Panc1 (cell line): Measurements from ENCODE around the gene MTFP1. TPM values are rescaled to one million over a fixed set of nuclear protein-coding genes. Genes with fewer than 3 reads are reported as not detected.

ENCODE experiments used
- ATAC-seq: fragments of 200-7000 bp; cut with Tn5 transposase; 2 replicates; pipeline ENCODE4 v1.9.1; 2020; ENCODE audit warnings: mild to moderate bottlenecking, moderate library complexity
- BruUV-seq: library from RNA; stranded (reverse); fragments of 400-500 nt; replicated peaks from 2 replicates; lab custom pipeline; 2021; lab: Mats Ljungman, UMichigan
- CTCF ChIA-PET: fragments of 300-600 bp; sonication (Branson Sonifier 250); formaldehyde crosslinking; loops from one replicate; lab custom pipeline; 2022; ENCODE audit warnings: antibody characterized with exemption; lab: Charles Lee
- POLR2A ChIA-PET: fragments of 300-600 bp; sonication (Branson Sonifier 250); formaldehyde crosslinking; loops from one replicate; lab custom pipeline; 2022; ENCODE audit warnings: antibody characterized with exemption; lab: Charles Lee
- DNase-seq: peaks from one replicate; pipeline ENCODE4 v3.0.0-alpha.2; 2010; ENCODE audit warnings: low read depth, low spot score
- H3K27ac ChIP-seq: 2 replicates; pipeline ENCODE4 v1.5.1; 2011; ENCODE audit warnings: mild to moderate bottlenecking, low read length, inconsistent platforms
- H3K27me3 ChIP-seq: fragments of 200-500 bp; sonication (Bioruptor generic); 2 replicates; pipeline ENCODE4 v1.6.0; 2014; ENCODE audit warnings: low read length, inconsistent platforms; ENCODE audit not compliant: control insufficient read depth, insufficient read depth
- H3K36me3 ChIP-seq: fragments of 200-500 bp; sonication (Bioruptor generic); 2 replicates; pipeline ENCODE4 v1.5.1; 2014; ENCODE audit warnings: inconsistent platforms, mild to moderate bottlenecking, low read length, moderate library complexity; ENCODE audit not compliant: control insufficient read depth, insufficient read depth
- H3K4me1 ChIP-seq: 2 replicates; pipeline ENCODE4 v1.5.1; 2011; ENCODE audit warnings: inconsistent platforms, mild to moderate bottlenecking, low read length, moderate library complexity; ENCODE audit not compliant: control insufficient read depth, insufficient read depth
- H3K4me3 ChIP-seq, 2 experiments: 2 replicates each; pipeline ENCODE4 v1.5.1; 2011 to 2012; ENCODE audit warnings: low read depth in 2 of 2, low read length in 2 of 2, mild to moderate bottlenecking in 2 of 2, inconsistent platforms in 1 of 2, moderate library complexity in 1 of 2
- H3K9me3 ChIP-seq: fragments of 200-500 bp; sonication (Bioruptor generic); 2 replicates; pipeline ENCODE4 v1.5.1; 2014; ENCODE audit warnings: low read depth, mild to moderate bottlenecking, inconsistent platforms, low read length, moderate library complexity; ENCODE audit not compliant: control insufficient read depth, insufficient read depth
- POLR2AphosphoS5 ChIP-seq: IDR thresholded peaks from 2 replicates; pipeline ENCODE4 v1.6.1; 2012; ENCODE audit warnings: mild to moderate bottlenecking, low read depth, low read length, moderate library complexity
- SIN3A ChIP-seq: IDR thresholded peaks from 2 replicates; pipeline ENCODE4 v1.6.1; 2012; ENCODE audit warnings: low read depth, mild to moderate bottlenecking, low read length, moderate library complexity, borderline replicate concordance; ENCODE audit not compliant: insufficient read depth
- TCF7L2 ChIP-seq: IDR thresholded peaks from 2 replicates; pipeline ENCODE4 v1.6.1; 2011; ENCODE audit warnings: mild to moderate bottlenecking, low read depth, low read length, inconsistent platforms
- in situ Hi-C: cut with HindIII; loops from 2 replicates; pipeline ENCODE4 v1.10.0; 2016; ENCODE audit warnings: low sequenced_read_pairs, low pct_unique_long_range_greater_than_20kb
- intact Hi-C: fragments of 100-400 bp; cut with micrococcal nuclease; formaldehyde crosslinking; loops from one replicate; pipeline ENCODE4 v1.10.0; 2022; ENCODE audit not compliant: unreplicated experiment
- total RNA-seq: library from RNA; stranded (reverse); gene quantifications from one replicate; pipeline ENCODE4 v1.2.1, GENCODE V29; 2021; ENCODE audit not compliant: unreplicated experiment
- TF ChIP-seq, protein P1 (sequence below), 2 experiments: IDR thresholded peaks; 2 replicates each; pipeline ENCODE4 v1.6.1; 2011 to 2012; ENCODE audit warnings: low read depth in 2 of 2, control low read depth in 1 of 2, low read length in 1 of 2, mild to moderate bottlenecking in 1 of 2, moderate library complexity in 1 of 2; ENCODE audit not compliant: insufficient read depth in 1 of 2
- TF ChIP-seq, protein P2 (sequence below): fragments of 450-650 bp; IDR thresholded peaks from 2 replicates; pipeline ENCODE4 v1.5.1; 2017; ENCODE audit warnings: mild to moderate bottlenecking

MTFP1 gene
- total RNA-seq, 1 experiment from 2014 or later: 21.5 TPM

GRCh38 chr22:30472994-30473720 is 47.6 kb downstream of the MTFP1 start:
- CTCF ChIA-PET: no interaction called here
- TF ChIP-seq POLR2AphosphoS5: no peak
- TF ChIP-seq, protein P1, sequence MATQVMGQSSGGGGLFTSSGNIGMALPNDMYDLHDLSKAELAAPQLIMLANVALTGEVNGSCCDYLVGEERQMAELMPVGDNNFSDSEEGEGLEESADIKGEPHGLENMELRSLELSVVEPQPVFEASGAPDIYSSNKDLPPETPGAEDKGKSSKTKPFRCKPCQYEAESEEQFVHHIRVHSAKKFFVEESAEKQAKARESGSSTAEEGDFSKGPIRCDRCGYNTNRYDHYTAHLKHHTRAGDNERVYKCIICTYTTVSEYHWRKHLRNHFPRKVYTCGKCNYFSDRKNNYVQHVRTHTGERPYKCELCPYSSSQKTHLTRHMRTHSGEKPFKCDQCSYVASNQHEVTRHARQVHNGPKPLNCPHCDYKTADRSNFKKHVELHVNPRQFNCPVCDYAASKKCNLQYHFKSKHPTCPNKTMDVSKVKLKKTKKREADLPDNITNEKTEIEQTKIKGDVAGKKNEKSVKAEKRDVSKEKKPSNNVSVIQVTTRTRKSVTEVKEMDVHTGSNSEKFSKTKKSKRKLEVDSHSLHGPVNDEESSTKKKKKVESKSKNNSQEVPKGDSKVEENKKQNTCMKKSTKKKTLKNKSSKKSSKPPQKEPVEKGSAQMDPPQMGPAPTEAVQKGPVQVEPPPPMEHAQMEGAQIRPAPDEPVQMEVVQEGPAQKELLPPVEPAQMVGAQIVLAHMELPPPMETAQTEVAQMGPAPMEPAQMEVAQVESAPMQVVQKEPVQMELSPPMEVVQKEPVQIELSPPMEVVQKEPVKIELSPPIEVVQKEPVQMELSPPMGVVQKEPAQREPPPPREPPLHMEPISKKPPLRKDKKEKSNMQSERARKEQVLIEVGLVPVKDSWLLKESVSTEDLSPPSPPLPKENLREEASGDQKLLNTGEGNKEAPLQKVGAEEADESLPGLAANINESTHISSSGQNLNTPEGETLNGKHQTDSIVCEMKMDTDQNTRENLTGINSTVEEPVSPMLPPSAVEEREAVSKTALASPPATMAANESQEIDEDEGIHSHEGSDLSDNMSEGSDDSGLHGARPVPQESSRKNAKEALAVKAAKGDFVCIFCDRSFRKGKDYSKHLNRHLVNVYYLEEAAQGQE (IDR thresholded peaks at IDR 0.05; ENCODE audit: insufficient read depth in 1 of 2, low read depth in 2 of 2, low read length in 1 of 2): no peak
- TF ChIP-seq, protein P2, sequence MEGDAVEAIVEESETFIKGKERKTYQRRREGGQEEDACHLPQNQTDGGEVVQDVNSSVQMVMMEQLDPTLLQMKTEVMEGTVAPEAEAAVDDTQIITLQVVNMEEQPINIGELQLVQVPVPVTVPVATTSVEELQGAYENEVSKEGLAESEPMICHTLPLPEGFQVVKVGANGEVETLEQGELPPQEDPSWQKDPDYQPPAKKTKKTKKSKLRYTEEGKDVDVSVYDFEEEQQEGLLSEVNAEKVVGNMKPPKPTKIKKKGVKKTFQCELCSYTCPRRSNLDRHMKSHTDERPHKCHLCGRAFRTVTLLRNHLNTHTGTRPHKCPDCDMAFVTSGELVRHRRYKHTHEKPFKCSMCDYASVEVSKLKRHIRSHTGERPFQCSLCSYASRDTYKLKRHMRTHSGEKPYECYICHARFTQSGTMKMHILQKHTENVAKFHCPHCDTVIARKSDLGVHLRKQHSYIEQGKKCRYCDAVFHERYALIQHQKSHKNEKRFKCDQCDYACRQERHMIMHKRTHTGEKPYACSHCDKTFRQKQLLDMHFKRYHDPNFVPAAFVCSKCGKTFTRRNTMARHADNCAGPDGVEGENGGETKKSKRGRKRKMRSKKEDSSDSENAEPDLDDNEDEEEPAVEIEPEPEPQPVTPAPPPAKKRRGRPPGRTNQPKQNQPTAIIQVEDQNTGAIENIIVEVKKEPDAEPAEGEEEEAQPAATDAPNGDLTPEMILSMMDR: no peak
- TF ChIP-seq TCF7L2: no peak
- TF ChIP-seq SIN3A: no peak
- Histone ChIP-seq H3K4me1 (no peaks in the 10 kb centered on the region), H3K27me3 (no peaks in the 10 kb centered on the region; the same call in 1 of the 2 replicates), H3K27ac (no peak overlapping the region), H3K36me3 (no peaks in the 10 kb centered on the region), H3K9me3 (no peaks in the 10 kb centered on the region), H3K4me3 (no peak overlapping the region)
- BruUV-seq: no TSS peak
- no peak for ATAC-seq
- intact Hi-C loops (no loop called here), in situ Hi-C loops (no loop called here)
- POLR2A ChIA-PET: no interaction called here
- no peak for DNase-seq

DNA sequence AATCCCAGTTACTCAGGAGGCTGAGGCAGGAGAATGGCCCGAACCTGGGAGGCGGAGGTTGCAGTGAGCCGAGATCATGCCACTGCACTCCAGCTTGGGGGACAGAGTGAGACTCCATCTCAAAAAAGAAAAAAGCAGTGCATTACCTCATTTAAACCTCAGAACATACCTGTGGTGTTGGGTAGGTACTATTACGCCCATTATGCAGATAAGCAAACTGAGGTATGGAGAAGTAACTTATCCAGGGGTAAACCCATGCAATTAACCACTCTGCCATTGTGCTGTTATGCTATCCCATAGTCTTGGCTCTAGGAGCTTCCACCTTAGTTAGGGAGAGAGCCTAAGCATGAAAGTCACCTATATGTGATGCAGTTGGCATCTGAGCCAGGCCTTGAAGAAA is 48.6 kb downstream of the MTFP1 start:
- CTCF ChIA-PET: no interaction called here
- intact Hi-C loops: no loop called here
- POLR2A ChIA-PET: no interaction called here

More for the DNA sequence above, 48.6 kb downstream of the MTFP1 start:
- no peaks in the 10 kb centered on the region for H3K36me3 ChIP-seq
- no peaks in the 10 kb centered on the region for H3K4me1 ChIP-seq
- no peaks in the 10 kb centered on the region for H3K9me3 ChIP-seq
- ATAC-seq (no peak), DNase-seq (no peak)
- TF ChIP-seq, protein P2: no peak
- TF ChIP-seq SIN3A (no peak), TCF7L2 (no peak), POLR2AphosphoS5 (no peak)
- TF ChIP-seq, protein P1 (IDR thresholded peaks at IDR 0.05; ENCODE audit: insufficient read depth in 1 of 2, low read depth in 2 of 2, low read length in 1 of 2): no peak
- H3K4me3 ChIP-seq: no peak overlapping the region
- H3K27me3 ChIP-seq: no peaks in the 10 kb centered on the region; the same call in 1 of the 2 replicates
- H3K27ac ChIP-seq: no peak overlapping the region
- in situ Hi-C loops: no loop called here
- no TSS peak for BruUV-seq
